Mesenchymal stem cell (in vitro differentiated cells and primary cell): Measurements from ENCODE around the gene PGS1.

ENCODE experiments used
- DNase-seq: peaks from one replicate; pipeline ENCODE4 v3.0.0-alpha.2; 2013
- H2AFZ ChIP-seq: one replicate; pipeline ENCODE4 v1.6.1; 2013; ENCODE audit warnings: low read depth, mild to moderate bottlenecking, control low read depth, inconsistent platforms, low read length, moderate library complexity
- H2AK5ac ChIP-seq: 2 replicates; pipeline ENCODE4 v1.6.1; 2013; ENCODE audit warnings: low read length, moderate library complexity, mild to moderate bottlenecking, inconsistent platforms; ENCODE audit not compliant: severe bottlenecking
- H2BK120ac ChIP-seq: one replicate; pipeline ENCODE4 v1.6.1; 2013; ENCODE audit warnings: low read depth, mild to moderate bottlenecking, inconsistent platforms, low read length, moderate library complexity
- H2BK12ac ChIP-seq, 2 experiments: one replicate each; pipeline ENCODE4 v1.6.1; 2013; ENCODE audit warnings: inconsistent platforms in 2 of 2, low read length in 2 of 2, mild to moderate bottlenecking in 2 of 2, moderate library complexity in 2 of 2, control low read depth in 1 of 2
- H2BK15ac ChIP-seq: one replicate; pipeline ENCODE4 v1.6.1; 2013; ENCODE audit warnings: mild to moderate bottlenecking, low read depth, inconsistent platforms; ENCODE audit not compliant: poor library complexity, severe bottlenecking
- H2BK5ac ChIP-seq: 2 replicates; pipeline ENCODE4 v1.6.1; 2013; ENCODE audit warnings: low read depth, mild to moderate bottlenecking, low read length, control low read depth, inconsistent platforms; ENCODE audit not compliant: poor library complexity, severe bottlenecking
- H3K14ac ChIP-seq, 2 experiments: one replicate each; pipeline ENCODE4 v1.6.1; 2013; ENCODE audit warnings: inconsistent platforms in 2 of 2, low read length in 2 of 2, control low read depth in 1 of 2, mild to moderate bottlenecking in 1 of 2, moderate library complexity in 1 of 2
- H3K18ac ChIP-seq, 2 experiments: one replicate each; pipeline ENCODE4 v1.6.1; 2013; ENCODE audit warnings: inconsistent platforms in 2 of 2, low read length in 2 of 2, control low read depth in 1 of 2, low read depth in 1 of 2, mild to moderate bottlenecking in 1 of 2
- H3K23ac ChIP-seq, 2 experiments: one replicate each; pipeline ENCODE4 v1.6.1; 2013; ENCODE audit warnings: inconsistent platforms in 2 of 2, low read length in 2 of 2, mild to moderate bottlenecking in 2 of 2, moderate library complexity in 2 of 2, control low read depth in 1 of 2
- H3K27ac ChIP-seq: 2 replicates; pipeline ENCODE4 v1.5.1; 2013; ENCODE audit warnings: mild to moderate bottlenecking, moderate library complexity, low read length, control low read depth, inconsistent platforms; ENCODE audit not compliant: poor library complexity, severe bottlenecking
- H3K27me3 ChIP-seq, 2 experiments: 2 replicates each; pipeline versions ENCODE4 v1.6.1 to v1.7.0; 2013; ENCODE audit warnings: low read length in 2 of 2, mild to moderate bottlenecking in 2 of 2, moderate library complexity in 2 of 2, control low read depth in 1 of 2, inconsistent platforms in 1 of 2; ENCODE audit not compliant: control insufficient read depth in 1 of 2, insufficient read depth in 1 of 2
- H3K36me3 ChIP-seq, 2 experiments: 2 replicates each; pipeline versions ENCODE4 v1.6.1 to v1.7.0; 2013; ENCODE audit warnings: low read length in 2 of 2, control low read depth in 1 of 2, inconsistent platforms in 1 of 2, low read depth in 1 of 2, mild to moderate bottlenecking in 1 of 2; ENCODE audit not compliant: insufficient read depth in 2 of 2, control insufficient read depth in 1 of 2
- H3K4ac ChIP-seq, 2 experiments: one replicate each; pipeline ENCODE4 v1.6.1; 2013; ENCODE audit warnings: inconsistent platforms in 2 of 2, low read length in 2 of 2, mild to moderate bottlenecking in 2 of 2, moderate library complexity in 2 of 2, control low read depth in 1 of 2, low read depth in 1 of 2
- H3K4me1 ChIP-seq: 2 replicates; pipeline ENCODE4 v1.6.1; 2013; ENCODE audit warnings: low read depth, low read length, control low read depth; ENCODE audit not compliant: control insufficient read depth, insufficient read depth
- H3K4me2 ChIP-seq: 2 replicates; pipeline ENCODE4 v1.6.1; 2013; ENCODE audit warnings: low read length, mild to moderate bottlenecking, inconsistent platforms; ENCODE audit not compliant: poor library complexity, severe bottlenecking
- H3K4me3 ChIP-seq, 2 experiments: 2 replicates each; pipeline versions ENCODE4 v1.5.1 to v1.7.0; 2013; ENCODE audit warnings: low read length in 2 of 2, mild to moderate bottlenecking in 2 of 2, control low read depth in 1 of 2, low read depth in 1 of 2; ENCODE audit not compliant: insufficient read depth in 1 of 2
- H3K79me1 ChIP-seq: replicated peaks from 2 replicates; pipeline ENCODE4 v1.6.1; 2013; ENCODE audit warnings: mild to moderate bottlenecking, control low read depth, low read length, inconsistent platforms; ENCODE audit not compliant: poor library complexity, severe bottlenecking
- H3K9ac ChIP-seq: 2 replicates; pipeline ENCODE4 v1.7.0; 2013; ENCODE audit warnings: mild to moderate bottlenecking, low read length, moderate library complexity
- H3K9me3 ChIP-seq: 2 replicates; pipeline ENCODE4 v1.7.0; 2013; ENCODE audit warnings: mild to moderate bottlenecking, low read length; ENCODE audit not compliant: control insufficient read depth
- H4K8ac ChIP-seq: one replicate; pipeline ENCODE4 v1.6.1; 2013; ENCODE audit warnings: inconsistent platforms, mild to moderate bottlenecking, low read length, moderate library complexity
- H4K91ac ChIP-seq: one replicate; pipeline ENCODE4 v1.6.1; 2013; ENCODE audit warnings: mild to moderate bottlenecking, low read length, inconsistent platforms
- WGBS: methylation state at CpG from one replicate; pipeline ENCODE4 v1.1.7; 2013; ENCODE audit warnings: mixed read lengths; 5-methylcytosine and 5-hydroxymethylcytosine counted together

The PGS1 gene

GRCh38 chr17:78368854-78369495, 9.5 kb upstream of the PGS1 start:
- no peak overlapping the region for H3K4me3 ChIP-seq
- H3K4me2 ChIP-seq = no peak overlapping the region
- WGBS = 87% methylated on average over 6 of the region's 8 CpGs

GRCh38 chr17:78369791-78370381, 8.6 kb upstream of the PGS1 start:
- Histone ChIP-seq H3K27me3 (no peaks in the 10 kb centered on the region), H2AK5ac (peak overlapping the region; percentile 62), H3K9ac (no peak overlapping the region), H3K27ac (no peak overlapping the region), H2BK15ac (no peak overlapping the region), H3K9me3 (no peaks in the 10 kb centered on the region), H4K91ac (peak overlapping the region; percentile 64), H2BK12ac (no peak overlapping the region), H3K14ac (no peak overlapping the region), H3K23ac (no peak overlapping the region), H2BK5ac (no peak overlapping the region), H3K79me1 (peaks cover 2% of the 10 kb centered on the region), H3K4ac (peak overlapping the region in 1 of 2 experiments; percentile 2), H3K4me3 (no peak overlapping the region), H3K4me2 (no peak overlapping the region), H4K8ac (no peak overlapping the region), H2AFZ (no peak overlapping the region), H2BK120ac (no peak overlapping the region), H3K36me3 (no peaks in the 10 kb centered on the region), H3K4me1 (peaks cover 40% of the 10 kb centered on the region), H3K18ac (peak overlapping the region in 1 of 2 experiments; percentile 18)
- 66% methylated on average over 13 of the region's 13 CpGs for WGBS
- no peak for DNase-seq

More at GRCh38 chr17:78368854-78369495, 9.5 kb upstream of the PGS1 start:
- Histone ChIP-seq H3K27ac (no peak overlapping the region), H3K18ac (no peak overlapping the region), H3K14ac (no peak overlapping the region), H4K8ac (no peak overlapping the region), H2BK12ac (no peak overlapping the region), H3K4me1 (peaks cover 39% of the 10 kb centered on the region), H3K79me1 (peaks cover 2% of the 10 kb centered on the region), H3K23ac (no peak overlapping the region), H2AFZ (no peak overlapping the region), H3K4ac (no peak overlapping the region), H2BK5ac (no peak overlapping the region), H4K91ac (no peak overlapping the region), H2BK120ac (no peak overlapping the region), H3K9me3 (no peaks in the 10 kb centered on the region), H3K36me3 (no peaks in the 10 kb centered on the region), H2BK15ac (no peak overlapping the region), H2AK5ac (no peak overlapping the region), H3K9ac (no peak overlapping the region), H3K27me3 (no peaks in the 10 kb centered on the region)
- no peak for DNase-seq

GRCh38 chr17:78371056-78371455, 7.4 kb upstream of the PGS1 start:
- Histone ChIP-seq H3K14ac (no peak overlapping the region), H2BK12ac (no peak overlapping the region), H3K9ac (no peak overlapping the region), H3K4ac (no peak overlapping the region), H2AFZ (no peak overlapping the region), H4K8ac (peak overlapping the region; percentile 9), H3K9me3 (no peaks in the 10 kb centered on the region), H3K36me3 (no peaks in the 10 kb centered on the region), H2BK5ac (no peak overlapping the region), H3K23ac (no peak overlapping the region), H3K4me3 (no peak overlapping the region), H4K91ac (no peak overlapping the region), H2AK5ac (peak overlapping the region; percentile 77), H3K27me3 (no peaks in the 10 kb centered on the region), H3K4me1 (peaks cover 37% of the 10 kb centered on the region), H3K18ac (no peak overlapping the region), H2BK15ac (no peak overlapping the region), H3K4me2 (no peak overlapping the region), H3K27ac (no peak overlapping the region), H2BK120ac (no peak overlapping the region), H3K79me1 (peaks cover 2% of the 10 kb centered on the region)
- DNase-seq = no peak
- 90% methylated on average over 6 of the region's 7 CpGs for WGBS

DNA sequence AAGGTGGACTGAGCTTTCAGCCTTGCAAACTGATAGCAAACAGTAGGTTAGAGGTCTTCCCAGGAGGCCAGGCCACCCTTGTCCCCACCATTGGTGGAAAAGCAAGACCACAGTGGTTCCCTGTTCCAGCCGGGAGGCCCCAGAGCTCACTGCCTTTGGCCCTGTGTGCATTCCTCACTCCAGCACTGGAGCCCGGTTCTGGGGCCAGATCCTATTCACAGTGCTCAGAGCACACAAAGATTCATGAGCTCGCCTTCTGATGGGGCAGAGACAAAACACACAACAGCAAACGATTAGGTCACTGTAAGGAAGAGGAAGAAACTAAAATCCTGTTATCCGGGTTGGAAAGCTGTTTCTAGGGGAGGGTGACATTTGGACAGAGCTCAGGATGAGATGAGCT, 5.6 kb upstream of the PGS1 start:
- peak overlapping the region; percentile 12 for H2AK5ac ChIP-seq
- no peak overlapping the region for H3K27ac ChIP-seq

More for the DNA sequence above, 5.6 kb upstream of the PGS1 start:
- H3K9ac ChIP-seq = peak overlapping the region; percentile 56
- H3K4me1 ChIP-seq = peaks cover 29% of the 10 kb centered on the region
- H3K4me3 ChIP-seq = no peak overlapping the region
- 60% methylated on average over 5 of the region's 5 CpGs for WGBS
- H3K4ac ChIP-seq = peak overlapping the region; percentile 4 to 40
- peak overlapping the region in 1 of 2 experiments; percentile 55 for H3K14ac ChIP-seq
- no peak for DNase-seq
- peak overlapping the region; percentile 60 to 82 for H3K18ac ChIP-seq
- H3K79me1 ChIP-seq = peaks cover 2% of the 10 kb centered on the region
- peak overlapping the region; percentile 73 for H2BK120ac ChIP-seq
- H4K8ac ChIP-seq = peak overlapping the region; percentile 81
- H2BK5ac ChIP-seq = peak overlapping the region; percentile 62
- H3K36me3 ChIP-seq = no peaks in the 10 kb centered on the region
- H2BK12ac ChIP-seq = peak overlapping the region; percentile 49 to 80
- peak overlapping the region; percentile 81 for H4K91ac ChIP-seq
- H3K4me2 ChIP-seq = no peak overlapping the region
- H2AFZ ChIP-seq = peak overlapping the region; percentile 5
- H2BK15ac ChIP-seq = peak overlapping the region; percentile 60
- H3K9me3 ChIP-seq = no peaks in the 10 kb centered on the region
- H3K27me3 ChIP-seq = no peaks in the 10 kb centered on the region
- peak overlapping the region in 1 of 2 experiments; percentile 70 for H3K23ac ChIP-seq
